HepG2 (cell line): ENCODE data around the gene RHEBL1.

ENCODE experiments used
- CENPT ChIP-seq: sonication (generic); formaldehyde crosslinking; IDR thresholded peaks from 2 replicates; pipeline ENCODE4 v1.8.0; 2022; ENCODE audit warnings: low read depth, mild to moderate bottlenecking, moderate library complexity, missing genetic modification reagents
- RNF219 ChIP-seq: sonication (generic); formaldehyde crosslinking; IDR thresholded peaks from 2 replicates; pipeline ENCODE4 v1.5.0; 2020; ENCODE audit warnings: mild to moderate bottlenecking, missing genetic modification reagents
- SMARCC2 ChIP-seq: fragments of 450-650 bp; IDR thresholded peaks from 2 replicates; pipeline ENCODE4 v1.6.1; 2017; ENCODE audit warnings: antibody characterized with exemption, mild to moderate bottlenecking
- USF2 ChIP-seq, 2 experiments: sonication (generic) in 1 of 2; formaldehyde crosslinking in 1 of 2; IDR thresholded peaks; 2 replicates each; pipeline versions ENCODE4 v1.5.1 to v1.6.1; 2011 to 2020; ENCODE audit warnings: borderline replicate concordance in 1 of 2, low read depth in 1 of 2, low read length in 1 of 2, mild to moderate bottlenecking in 1 of 2, missing genetic modification reagents in 1 of 2, moderate library complexity in 1 of 2
- ZBTB33 ChIP-seq: sonication (generic); formaldehyde crosslinking; IDR thresholded peaks from 2 replicates; pipeline ENCODE4 v1.4.0; 2020; ENCODE audit warnings: missing genetic modification reagents
- ZNF549 ChIP-seq: sonication (generic); formaldehyde crosslinking; IDR thresholded peaks from 2 replicates; pipeline ENCODE4 v1.5.0; 2020; ENCODE audit warnings: missing genetic modification reagents

GRCh38 chr12:49040364-49040855 lies 29.4 kb downstream of the RHEBL1 start:
- no peak for TF ChIP-seq RNF219
- no peak for TF ChIP-seq CENPT
- TF ChIP-seq ZBTB33 (CRISPR knock-in tag): no peak
- no peak for TF ChIP-seq ZNF549
- TF ChIP-seq USF2 (IDR thresholded peaks at IDR 0.05; ENCODE audit: low read depth, low read length): no peak
- no peak for TF ChIP-seq USF2 (CRISPR knock-in tag; IDR thresholded peaks at IDR 0.05; ENCODE audit: borderline replicate concordance)
- TF ChIP-seq SMARCC2: no peak
